Measurements from ENCODE around the gene PIP4K2B. TPM values are rescaled to one million over a fixed set of nuclear protein-coding genes. Genes with fewer than 3 reads are reported as not detected.

PIP4K2B gene

DNA sequence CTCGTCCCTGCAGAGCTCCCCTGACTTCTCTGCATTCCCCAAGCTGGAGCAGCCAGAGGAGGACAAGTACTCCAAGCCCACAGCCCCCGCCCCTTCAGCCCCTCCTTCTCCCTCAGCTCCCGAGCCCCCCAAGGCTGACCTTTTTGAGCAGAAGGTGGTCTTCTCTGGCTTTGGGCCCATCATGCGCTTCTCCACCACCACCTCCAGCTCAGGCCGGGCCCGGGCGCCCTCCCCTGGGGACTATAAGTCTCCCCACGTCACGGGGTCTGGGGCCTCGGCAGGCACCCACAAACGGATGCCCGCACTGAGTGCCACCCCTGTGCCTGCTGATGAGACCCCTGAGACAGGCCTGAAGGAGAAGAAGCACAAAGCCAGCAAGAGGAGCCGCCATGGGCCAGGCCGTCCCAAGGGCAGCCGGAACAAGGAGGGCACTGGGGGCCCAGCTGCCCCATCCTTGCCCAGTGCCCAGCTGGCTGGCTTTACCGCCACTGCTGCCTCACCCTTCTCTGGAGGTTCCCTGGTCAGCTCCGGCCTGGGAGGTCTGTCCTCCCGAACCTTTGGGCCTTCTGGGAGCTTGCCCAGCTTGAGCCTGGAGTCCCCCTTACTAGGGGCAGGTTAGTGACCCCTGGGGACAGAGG lies 82.9 kb downstream of the PIP4K2B start:
- no peak for DNase-seq (ENCODE audit: low read depth in 1 of 2, low spot score in 1 of 2)
- Histone ChIP-seq H3K27ac (replicated peaks) (no peak overlapping the region), H3K4me3 (replicated peaks; ENCODE audit: insufficient read depth, low read length) (no peak overlapping the region), H3K27me3 (ENCODE audit: insufficient read depth, poor library complexity, severe bottlenecking) (no peaks in the 10 kb centered on the region)
- TF ChIP-seq REST (IDR thresholded peaks at IDR 0.05; ENCODE audit: insufficient replicate concordance, low read depth) (no peak), CTCF (IDR thresholded peaks at IDR 0.05; ENCODE audit: insufficient read depth, low read length) (no peak), SPI1 (IDR thresholded peaks at IDR 0.05; ENCODE audit: borderline replicate concordance, low read depth) (no peak), POLR2AphosphoS5 (IDR thresholded peaks at IDR 0.05; ENCODE audit: low read depth) (no peak), GABPA (IDR thresholded peaks at IDR 0.05; ENCODE audit: low read depth) (no peak)

Small RNAs within 50 kb of the gene (microRNA-seq; reads per million reads assigned to microRNA genes)
- gene MIR4726 (not detected), gene MIR4727 (not detected)
